ENCODE data around the gene CCDC57.

DNA sequence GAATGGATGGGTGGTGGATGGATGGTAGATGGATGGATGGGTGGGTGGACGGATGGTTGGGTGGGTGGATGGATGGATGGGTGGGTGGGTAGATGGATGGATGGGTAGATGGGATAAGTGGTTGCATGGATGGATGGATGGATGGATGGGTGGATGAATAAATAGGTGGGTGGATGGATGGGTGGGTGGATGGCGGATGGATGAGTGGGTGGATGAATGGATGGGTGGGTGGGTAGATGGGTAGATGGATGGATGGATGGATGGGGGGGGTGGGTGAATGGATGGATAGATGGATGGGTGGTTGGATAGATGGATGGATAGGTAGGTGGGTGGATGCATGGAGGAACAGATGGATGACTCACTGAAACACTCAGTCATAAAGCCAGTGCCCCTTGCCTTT lies 63.6 kb downstream of the CCDC57 start:
- TF ChIP-seq, protein P1, sequence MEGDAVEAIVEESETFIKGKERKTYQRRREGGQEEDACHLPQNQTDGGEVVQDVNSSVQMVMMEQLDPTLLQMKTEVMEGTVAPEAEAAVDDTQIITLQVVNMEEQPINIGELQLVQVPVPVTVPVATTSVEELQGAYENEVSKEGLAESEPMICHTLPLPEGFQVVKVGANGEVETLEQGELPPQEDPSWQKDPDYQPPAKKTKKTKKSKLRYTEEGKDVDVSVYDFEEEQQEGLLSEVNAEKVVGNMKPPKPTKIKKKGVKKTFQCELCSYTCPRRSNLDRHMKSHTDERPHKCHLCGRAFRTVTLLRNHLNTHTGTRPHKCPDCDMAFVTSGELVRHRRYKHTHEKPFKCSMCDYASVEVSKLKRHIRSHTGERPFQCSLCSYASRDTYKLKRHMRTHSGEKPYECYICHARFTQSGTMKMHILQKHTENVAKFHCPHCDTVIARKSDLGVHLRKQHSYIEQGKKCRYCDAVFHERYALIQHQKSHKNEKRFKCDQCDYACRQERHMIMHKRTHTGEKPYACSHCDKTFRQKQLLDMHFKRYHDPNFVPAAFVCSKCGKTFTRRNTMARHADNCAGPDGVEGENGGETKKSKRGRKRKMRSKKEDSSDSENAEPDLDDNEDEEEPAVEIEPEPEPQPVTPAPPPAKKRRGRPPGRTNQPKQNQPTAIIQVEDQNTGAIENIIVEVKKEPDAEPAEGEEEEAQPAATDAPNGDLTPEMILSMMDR (IDR thresholded peaks at IDR 0.05) = no peak
- no peak for TF ChIP-seq POLR2AphosphoS5 (IDR thresholded peaks at IDR 0.05)

All from esophagus muscularis mucosa (tissue), 3 donors.